ENCODE results near the gene NIM1K. TPM values are rescaled to one million over a fixed set of nuclear protein-coding genes. Genes with fewer than 3 reads are reported as not detected.

The NIM1K gene
- polyA plus RNA-seq, 1 of the 3 experiments (the other 2 are of a cell fraction) = 0.16 TPM

DNA sequence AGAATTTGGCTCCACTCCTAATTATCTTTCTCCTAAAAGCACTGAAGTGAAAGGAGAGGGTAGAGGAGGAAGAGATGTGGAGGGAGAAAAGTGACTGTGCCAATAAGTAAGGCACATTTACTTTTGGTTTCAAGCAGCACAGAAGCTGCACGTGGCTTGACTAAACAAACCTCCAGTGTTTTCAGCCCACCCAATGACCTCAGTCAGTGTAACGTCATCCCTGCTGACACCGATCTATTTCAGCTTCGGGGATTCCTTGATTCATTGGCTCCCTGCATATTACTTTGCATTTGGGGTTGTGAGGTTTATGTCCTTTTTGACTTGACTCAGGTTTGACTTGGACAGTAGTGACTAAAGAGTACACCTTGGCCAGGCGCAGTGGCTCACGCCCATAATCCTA lies 35.6 kb upstream of the NIM1K start (continued):
- TF ChIP-seq, protein P1, sequence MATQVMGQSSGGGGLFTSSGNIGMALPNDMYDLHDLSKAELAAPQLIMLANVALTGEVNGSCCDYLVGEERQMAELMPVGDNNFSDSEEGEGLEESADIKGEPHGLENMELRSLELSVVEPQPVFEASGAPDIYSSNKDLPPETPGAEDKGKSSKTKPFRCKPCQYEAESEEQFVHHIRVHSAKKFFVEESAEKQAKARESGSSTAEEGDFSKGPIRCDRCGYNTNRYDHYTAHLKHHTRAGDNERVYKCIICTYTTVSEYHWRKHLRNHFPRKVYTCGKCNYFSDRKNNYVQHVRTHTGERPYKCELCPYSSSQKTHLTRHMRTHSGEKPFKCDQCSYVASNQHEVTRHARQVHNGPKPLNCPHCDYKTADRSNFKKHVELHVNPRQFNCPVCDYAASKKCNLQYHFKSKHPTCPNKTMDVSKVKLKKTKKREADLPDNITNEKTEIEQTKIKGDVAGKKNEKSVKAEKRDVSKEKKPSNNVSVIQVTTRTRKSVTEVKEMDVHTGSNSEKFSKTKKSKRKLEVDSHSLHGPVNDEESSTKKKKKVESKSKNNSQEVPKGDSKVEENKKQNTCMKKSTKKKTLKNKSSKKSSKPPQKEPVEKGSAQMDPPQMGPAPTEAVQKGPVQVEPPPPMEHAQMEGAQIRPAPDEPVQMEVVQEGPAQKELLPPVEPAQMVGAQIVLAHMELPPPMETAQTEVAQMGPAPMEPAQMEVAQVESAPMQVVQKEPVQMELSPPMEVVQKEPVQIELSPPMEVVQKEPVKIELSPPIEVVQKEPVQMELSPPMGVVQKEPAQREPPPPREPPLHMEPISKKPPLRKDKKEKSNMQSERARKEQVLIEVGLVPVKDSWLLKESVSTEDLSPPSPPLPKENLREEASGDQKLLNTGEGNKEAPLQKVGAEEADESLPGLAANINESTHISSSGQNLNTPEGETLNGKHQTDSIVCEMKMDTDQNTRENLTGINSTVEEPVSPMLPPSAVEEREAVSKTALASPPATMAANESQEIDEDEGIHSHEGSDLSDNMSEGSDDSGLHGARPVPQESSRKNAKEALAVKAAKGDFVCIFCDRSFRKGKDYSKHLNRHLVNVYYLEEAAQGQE (IDR thresholded peaks at IDR 0.05; ENCODE audit: low read depth, low read length) = no peak
- TF ChIP-seq, protein P2, sequence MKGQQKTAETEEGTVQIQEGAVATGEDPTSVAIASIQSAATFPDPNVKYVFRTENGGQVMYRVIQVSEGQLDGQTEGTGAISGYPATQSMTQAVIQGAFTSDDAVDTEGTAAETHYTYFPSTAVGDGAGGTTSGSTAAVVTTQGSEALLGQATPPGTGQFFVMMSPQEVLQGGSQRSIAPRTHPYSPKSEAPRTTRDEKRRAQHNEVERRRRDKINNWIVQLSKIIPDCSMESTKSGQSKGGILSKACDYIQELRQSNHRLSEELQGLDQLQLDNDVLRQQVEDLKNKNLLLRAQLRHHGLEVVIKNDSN (IDR thresholded peaks at IDR 0.05; ENCODE audit: borderline replicate concordance, low read depth) = no peak
- TF ChIP-seq, protein P3, sequence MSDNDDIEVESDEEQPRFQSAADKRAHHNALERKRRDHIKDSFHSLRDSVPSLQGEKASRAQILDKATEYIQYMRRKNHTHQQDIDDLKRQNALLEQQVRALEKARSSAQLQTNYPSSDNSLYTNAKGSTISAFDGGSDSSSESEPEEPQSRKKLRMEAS (IDR thresholded peaks at IDR 0.05; ENCODE audit: low read depth) = no peak
- TF ChIP-seq MEF2A (IDR thresholded peaks at IDR 0.05; ENCODE audit: borderline replicate concordance, low read depth) = no peak
- TF ChIP-seq NFIC (IDR thresholded peaks at IDR 0.05; ENCODE audit: borderline replicate concordance) = no peak
- TF ChIP-seq CHD2 (IDR thresholded peaks at IDR 0.05; ENCODE audit: low read length, partially characterized antibody) = no peak
- no peak for TF ChIP-seq TEAD4 (IDR thresholded peaks at IDR 0.05; ENCODE audit: borderline replicate concordance, insufficient read depth)
- TF ChIP-seq, protein P4, sequence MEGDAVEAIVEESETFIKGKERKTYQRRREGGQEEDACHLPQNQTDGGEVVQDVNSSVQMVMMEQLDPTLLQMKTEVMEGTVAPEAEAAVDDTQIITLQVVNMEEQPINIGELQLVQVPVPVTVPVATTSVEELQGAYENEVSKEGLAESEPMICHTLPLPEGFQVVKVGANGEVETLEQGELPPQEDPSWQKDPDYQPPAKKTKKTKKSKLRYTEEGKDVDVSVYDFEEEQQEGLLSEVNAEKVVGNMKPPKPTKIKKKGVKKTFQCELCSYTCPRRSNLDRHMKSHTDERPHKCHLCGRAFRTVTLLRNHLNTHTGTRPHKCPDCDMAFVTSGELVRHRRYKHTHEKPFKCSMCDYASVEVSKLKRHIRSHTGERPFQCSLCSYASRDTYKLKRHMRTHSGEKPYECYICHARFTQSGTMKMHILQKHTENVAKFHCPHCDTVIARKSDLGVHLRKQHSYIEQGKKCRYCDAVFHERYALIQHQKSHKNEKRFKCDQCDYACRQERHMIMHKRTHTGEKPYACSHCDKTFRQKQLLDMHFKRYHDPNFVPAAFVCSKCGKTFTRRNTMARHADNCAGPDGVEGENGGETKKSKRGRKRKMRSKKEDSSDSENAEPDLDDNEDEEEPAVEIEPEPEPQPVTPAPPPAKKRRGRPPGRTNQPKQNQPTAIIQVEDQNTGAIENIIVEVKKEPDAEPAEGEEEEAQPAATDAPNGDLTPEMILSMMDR (IDR thresholded peaks at IDR 0.05) = no peak
- TF ChIP-seq, protein P5, sequence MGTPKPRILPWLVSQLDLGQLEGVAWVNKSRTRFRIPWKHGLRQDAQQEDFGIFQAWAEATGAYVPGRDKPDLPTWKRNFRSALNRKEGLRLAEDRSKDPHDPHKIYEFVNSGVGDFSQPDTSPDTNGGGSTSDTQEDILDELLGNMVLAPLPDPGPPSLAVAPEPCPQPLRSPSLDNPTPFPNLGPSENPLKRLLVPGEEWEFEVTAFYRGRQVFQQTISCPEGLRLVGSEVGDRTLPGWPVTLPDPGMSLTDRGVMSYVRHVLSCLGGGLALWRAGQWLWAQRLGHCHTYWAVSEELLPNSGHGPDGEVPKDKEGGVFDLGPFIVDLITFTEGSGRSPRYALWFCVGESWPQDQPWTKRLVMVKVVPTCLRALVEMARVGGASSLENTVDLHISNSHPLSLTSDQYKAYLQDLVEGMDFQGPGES (IDR thresholded peaks at IDR 0.05; ENCODE audit: low read depth, low read length) = no peak

DNA sequence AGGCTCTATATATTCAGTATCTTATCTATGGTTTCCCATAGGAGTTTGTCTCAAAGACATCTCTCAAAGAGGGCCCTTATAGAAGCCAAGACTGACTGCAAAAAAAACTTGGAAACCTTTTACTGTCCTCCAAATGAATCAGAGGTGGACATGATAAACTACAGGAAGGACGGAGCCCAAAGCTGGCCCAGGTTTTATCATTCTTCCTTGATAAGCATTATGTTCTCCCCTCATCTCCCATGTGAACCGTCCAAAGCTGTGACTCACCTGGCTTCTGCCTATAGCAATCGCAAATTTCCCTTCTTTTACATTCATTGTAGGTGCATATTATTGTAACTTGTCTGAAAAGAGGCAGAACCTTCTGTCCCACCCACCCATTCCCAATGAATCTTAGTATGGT lies 35.0 kb upstream of the NIM1K start:
- WGBS (ENCODE audit: low lambda C conversion rate) = 97% methylated on average over 3 of the region's 3 CpGs
- CTCF ChIA-PET = interaction anchor here (0.6 kb wide), 1 partner anchor 1591 kb away, joined by 3 read pairs; no protein-coding TSS in a partner anchor
- TF ChIP-seq NRF1 (IDR thresholded peaks at IDR 0.05; ENCODE audit: low read depth, low read length) (no peak), JUND (IDR thresholded peaks at IDR 0.05) (no peak), RFX5 (IDR thresholded peaks at IDR 0.05; ENCODE audit: low read length) (no peak), FOXJ3 (CRISPR knock-in tag; IDR thresholded peaks at IDR 0.05) (no peak), GABPA (IDR thresholded peaks at IDR 0.05; ENCODE audit: low read depth) (no peak), NFIC (IDR thresholded peaks at IDR 0.05; ENCODE audit: borderline replicate concordance) (no peak), GATA2 (CRISPR knock-in tag; IDR thresholded peaks at IDR 0.05) (no peak), TCF12 (IDR thresholded peaks at IDR 0.05) (no peak), FOSL2 (IDR thresholded peaks at IDR 0.05; ENCODE audit: borderline replicate concordance, low read depth) (no peak), EP300 (IDR thresholded peaks at IDR 0.05; ENCODE audit: borderline replicate concordance in 1 of 2, low read depth in 1 of 2, low read length in 1 of 2) (no peak)
- TF ChIP-seq, protein P2 (IDR thresholded peaks at IDR 0.05; ENCODE audit: borderline replicate concordance, low read depth) = no peak
- TF ChIP-seq, protein P6, sequence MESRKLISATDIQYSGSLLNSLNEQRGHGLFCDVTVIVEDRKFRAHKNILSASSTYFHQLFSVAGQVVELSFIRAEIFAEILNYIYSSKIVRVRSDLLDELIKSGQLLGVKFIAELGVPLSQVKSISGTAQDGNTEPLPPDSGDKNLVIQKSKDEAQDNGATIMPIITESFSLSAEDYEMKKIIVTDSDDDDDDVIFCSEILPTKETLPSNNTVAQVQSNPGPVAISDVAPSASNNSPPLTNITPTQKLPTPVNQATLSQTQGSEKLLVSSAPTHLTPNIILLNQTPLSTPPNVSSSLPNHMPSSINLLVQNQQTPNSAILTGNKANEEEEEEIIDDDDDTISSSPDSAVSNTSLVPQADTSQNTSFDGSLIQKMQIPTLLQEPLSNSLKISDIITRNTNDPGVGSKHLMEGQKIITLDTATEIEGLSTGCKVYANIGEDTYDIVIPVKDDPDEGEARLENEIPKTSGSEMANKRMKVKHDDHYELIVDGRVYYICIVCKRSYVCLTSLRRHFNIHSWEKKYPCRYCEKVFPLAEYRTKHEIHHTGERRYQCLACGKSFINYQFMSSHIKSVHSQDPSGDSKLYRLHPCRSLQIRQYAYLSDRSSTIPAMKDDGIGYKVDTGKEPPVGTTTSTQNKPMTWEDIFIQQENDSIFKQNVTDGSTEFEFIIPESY (IDR thresholded peaks at IDR 0.05; ENCODE audit: borderline replicate concordance, low read depth) = no peak
- TF ChIP-seq, protein P7, sequence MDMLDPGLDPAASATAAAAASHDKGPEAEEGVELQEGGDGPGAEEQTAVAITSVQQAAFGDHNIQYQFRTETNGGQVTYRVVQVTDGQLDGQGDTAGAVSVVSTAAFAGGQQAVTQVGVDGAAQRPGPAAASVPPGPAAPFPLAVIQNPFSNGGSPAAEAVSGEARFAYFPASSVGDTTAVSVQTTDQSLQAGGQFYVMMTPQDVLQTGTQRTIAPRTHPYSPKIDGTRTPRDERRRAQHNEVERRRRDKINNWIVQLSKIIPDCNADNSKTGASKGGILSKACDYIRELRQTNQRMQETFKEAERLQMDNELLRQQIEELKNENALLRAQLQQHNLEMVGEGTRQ (IDR thresholded peaks at IDR 0.05; ENCODE audit: borderline replicate concordance, low read depth, low read length) = no peak

More for the DNA sequence above, 35.0 kb upstream of the NIM1K start:
- Histone ChIP-seq H3K9ac (no peak overlapping the region), H3K4me3 (ENCODE audit: low read depth in 2 of 2, low read length in 1 of 2) (no peak overlapping the region), H3K36me3 (replicated peaks in 1 of 2; ENCODE audit: control insufficient read depth in 1 of 2, insufficient read depth in 2 of 2, low read length in 1 of 2) (peaks cover 13 to 16% of the 10 kb centered on the region in 2 experiments), H3K9me3 (no peaks in the 10 kb centered on the region), H3K79me2 (ENCODE audit: insufficient read depth) (peaks cover 55% of the 10 kb centered on the region; the same call in 1 of the 2 replicates), H3K9me2 (no peaks in the 10 kb centered on the region), H3F3A (replicated peaks; ENCODE audit: insufficient read depth) (no peaks in the 10 kb centered on the region), H2AFZ (ENCODE audit: low read depth) (no peak overlapping the region), H3K27ac (ENCODE audit: low read depth in 2 of 2, low read length in 1 of 2) (no peak overlapping the region), H3K4me1 (ENCODE audit: control insufficient read depth in 1 of 2, insufficient read depth in 2 of 2, low read depth in 1 of 2, low read length in 1 of 2) (peaks cover 4 to 11% of the 10 kb centered on the region in 2 experiments; a peak in 1 of 4 replicates), H3K4me2 (no peak overlapping the region), H3K27me3 (ENCODE audit: insufficient read depth) (no peaks in the 10 kb centered on the region), H4K20me1 (ENCODE audit: insufficient read depth) (0 out of 2 replicates have a peak, but pooled peaks cover 5% of the 10 kb centered on the region)
- DNase-seq = no peak
- POLR2A ChIA-PET = no interaction called here
